CD1c-positive myeloid dendritic cell (primary cell): ENCODE results near the gene UPF3A.
"Not testable (repeated sequence)": the region's sequence is repeated elsewhere in the genome, so short reads cannot be mapped to it uniquely, and the experiment has no call there.

Experiments
- DNase-seq: peaks from one replicate; pipeline ENCODE4 v3.0.0-alpha.2; 2016; ENCODE audit errors: extremely low spot score

The UPF3A gene

DNA sequence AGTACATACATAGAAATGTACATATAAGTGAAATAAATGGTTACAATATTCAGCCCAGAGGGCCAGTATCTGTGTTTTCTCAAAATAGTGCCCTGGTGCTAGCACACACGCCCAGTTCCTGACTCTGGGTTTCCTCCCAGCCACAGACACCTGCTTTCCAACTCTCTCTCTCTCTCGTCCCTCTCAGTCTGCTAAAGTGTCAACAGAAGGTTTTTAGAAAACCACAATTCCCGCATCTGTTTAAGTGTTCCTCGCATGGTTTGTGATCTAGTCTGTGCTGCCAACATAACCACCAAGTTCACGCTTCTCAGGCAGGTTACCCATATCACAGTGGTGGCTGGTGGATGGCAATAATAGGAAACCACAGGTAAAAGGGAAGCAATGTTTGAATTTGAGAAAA, 17.8 kb upstream of the UPF3A start:
- DNase-seq: no peak

DNA sequence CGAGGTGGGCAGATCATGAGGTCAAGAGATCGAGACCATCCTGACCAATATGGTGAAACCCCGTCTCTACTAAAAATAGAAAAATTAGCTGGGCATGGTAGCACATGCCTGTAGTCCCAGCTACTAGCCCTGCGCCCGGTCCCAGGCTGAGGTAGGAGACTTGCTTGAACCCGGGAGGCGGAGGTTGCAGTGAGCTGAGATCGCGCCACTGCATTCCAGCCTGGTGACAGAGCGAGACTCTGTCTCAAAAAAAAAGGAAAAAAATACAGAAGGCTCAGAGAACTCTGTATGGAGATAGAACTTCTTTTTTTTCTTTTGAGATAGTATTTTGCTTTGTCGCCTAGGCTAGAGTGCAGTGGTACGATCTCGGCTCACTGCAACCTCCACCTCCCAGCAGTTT, 17.1 kb upstream of the UPF3A start:
- not testable (repeated sequence) for DNase-seq

DNA sequence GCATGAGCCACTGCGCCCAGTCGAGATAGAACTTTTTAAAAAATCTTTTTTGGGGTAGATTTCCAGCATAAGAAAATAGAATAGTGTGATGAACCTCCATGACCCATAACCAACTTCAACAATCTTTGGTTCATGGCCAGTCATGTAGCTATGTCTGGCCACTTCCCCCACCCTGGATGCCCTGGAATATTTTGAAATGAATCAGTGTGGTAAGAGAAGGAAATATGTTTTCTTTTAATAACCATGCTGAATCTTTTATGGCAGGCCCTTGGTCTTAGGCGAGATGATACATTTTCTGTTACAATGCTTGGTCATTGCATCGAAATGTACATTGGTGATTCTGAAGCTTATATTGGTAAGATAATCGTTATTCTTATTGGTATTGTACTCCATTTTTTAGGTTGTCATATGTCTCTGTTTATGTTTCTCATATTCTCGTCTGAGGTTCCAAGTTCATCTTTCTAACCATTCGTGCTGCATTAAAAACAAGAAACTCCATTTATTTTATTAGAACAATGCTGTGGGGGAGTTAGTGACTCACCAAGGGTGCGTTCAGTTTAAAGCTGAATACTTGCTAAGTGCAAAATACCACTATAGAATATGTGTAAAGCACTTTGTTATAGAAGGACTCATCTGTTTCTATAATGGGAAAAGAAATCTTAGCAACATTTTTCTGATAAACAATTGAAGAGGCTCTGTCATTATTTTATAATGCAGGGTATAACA, 16.4 kb upstream of the UPF3A start:
- no peak for DNase-seq

DNA sequence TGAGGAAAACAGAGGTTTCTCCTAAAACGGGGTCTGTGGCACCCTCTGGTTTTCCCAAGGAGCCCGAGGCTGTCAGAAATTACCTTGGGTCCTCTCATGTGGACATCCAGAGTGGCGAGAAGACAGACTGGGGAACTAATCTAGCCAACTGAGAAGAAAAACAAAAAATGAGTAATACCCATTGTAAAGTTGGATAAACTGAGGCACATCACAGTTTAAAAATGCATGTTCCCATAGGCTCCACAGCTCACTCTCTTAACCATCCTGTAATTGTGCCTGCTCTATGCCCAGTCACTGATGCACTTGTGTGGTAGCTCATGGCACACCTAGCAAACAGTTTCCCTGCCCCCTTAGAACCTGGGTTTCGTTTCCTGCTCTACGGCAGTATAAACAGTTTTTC, 15.2 kb upstream of the UPF3A start:
- DNase-seq: no peak

DNA sequence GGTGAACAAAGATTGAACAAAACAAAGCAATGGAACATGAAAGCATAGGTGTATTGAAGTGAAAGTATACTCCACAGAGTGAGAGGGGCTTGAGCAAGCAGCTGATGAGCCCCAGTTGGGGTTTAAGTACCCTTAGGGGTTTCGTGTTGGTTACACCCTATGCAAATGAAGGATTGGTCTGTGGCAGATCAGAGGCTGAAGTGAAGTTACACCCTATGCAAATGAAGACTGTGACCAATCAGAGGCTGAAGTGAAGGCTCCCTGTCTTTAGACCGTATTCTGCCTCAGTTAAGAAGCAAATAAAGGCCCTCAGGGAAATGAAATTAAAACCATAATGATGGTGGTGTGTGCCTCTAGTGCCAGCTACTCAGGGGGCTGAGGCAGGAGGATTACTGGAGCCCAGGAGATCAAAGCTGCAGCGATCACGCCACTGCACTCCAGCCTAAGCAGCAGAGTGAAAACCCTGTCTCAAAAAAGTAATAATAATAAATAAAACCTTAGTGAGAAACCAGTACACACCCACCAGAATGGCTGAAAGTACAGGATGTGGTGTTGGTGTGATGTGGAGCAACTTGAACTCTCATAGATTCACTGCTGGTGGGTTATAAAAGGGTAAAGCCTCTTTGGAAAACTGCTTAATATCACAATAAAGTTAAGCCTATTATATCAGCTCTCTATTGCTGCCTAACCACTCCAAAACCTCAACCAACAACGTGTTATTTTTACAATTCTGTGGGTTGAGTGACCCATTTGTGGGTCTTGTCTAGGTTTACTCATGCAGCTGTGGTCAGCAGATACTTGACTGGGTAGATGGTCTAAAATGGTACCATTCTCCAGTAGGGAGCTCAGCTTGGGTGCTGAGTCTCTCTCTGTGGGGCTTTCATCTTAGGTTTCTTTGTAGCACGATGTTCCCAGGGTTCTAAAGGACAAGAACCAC, 12.8 kb upstream of the UPF3A start:
- no peak for DNase-seq

DNA sequence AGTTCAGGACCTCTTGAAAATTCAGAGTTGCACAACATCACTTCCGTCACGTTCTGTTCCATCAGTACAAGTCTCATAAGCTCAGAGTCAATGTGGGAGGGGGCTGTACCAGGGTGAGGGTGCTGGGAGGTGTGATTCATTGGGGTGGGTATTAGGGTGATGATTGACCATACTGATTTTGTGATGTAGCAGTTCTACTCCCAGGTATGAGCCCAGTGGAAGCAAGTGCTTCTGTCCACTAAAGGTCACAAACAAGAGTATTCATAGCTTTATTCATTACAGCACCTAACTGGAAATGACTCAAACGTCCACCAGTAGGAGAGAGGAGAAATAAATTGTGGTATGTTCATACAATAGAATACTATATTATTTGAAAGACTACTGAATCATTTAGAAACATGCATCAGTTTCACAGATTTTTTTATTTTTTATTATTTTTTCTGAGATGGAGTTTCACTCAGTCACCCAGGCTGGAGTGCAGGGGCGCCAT, 12.1 kb upstream of the UPF3A start:
- DNase-seq: no peak

DNA sequence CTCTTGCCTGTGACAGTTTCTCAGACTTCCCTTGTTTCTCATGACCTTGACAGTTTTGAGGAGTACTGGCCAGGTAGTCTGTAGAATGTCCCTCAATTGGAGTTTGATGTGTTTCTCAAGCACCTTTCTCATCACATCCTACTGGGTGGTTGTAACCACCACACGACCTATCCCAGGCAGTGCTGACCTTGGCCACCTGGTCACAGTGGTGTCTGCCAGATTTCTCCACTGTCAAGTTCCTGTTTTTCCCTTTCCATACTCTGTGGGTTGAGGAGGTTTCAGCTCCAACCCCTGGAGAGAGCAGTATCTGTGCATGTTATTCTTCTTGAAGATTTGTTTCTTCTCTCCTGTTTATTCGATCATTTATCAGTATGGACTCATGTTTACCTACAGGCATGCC, 8.4 kb upstream of the UPF3A start:
- DNase-seq: peak; percentile 15

DNA sequence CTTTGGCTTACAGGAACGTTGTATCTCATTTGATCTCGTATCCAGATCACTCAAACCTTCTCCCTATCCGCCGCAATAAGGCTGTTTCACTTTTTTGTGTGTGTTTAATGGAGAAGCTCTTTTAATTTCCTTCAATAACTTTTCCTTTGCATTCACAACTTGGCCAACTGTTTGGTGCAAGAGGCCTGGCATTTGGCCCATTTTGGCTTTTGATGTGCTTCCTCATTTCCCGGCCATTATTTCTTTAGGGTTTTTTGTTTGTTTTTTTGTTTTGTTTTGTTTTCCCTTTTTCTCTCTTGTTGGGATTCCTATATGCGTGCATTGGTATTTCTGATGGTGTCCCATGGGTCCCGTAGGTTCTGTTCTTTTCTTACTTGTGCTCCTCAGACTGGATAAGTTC, 6.1 kb upstream of the UPF3A start:
- DNase-seq: peak; percentile 14

DNA sequence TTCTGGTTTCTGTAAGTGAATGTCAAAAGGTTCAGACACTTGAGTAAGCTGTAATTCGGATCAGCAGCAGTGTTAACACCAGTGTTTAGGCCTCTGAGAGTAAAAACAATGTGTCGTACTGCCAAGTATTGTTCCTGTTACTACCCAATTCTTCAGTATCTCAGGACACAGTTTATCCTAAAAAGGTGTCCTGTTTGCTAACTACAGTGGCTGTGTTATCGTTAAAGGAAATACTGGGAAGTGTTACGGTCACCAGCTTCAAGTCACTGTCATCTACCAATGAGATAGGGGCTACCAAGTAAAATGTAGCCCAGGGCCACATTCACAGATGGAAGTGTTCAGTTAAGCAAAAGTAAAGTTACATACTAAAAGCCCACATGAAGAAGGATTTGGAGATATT, 2.3 kb upstream of the UPF3A start:
- no peak for DNase-seq

DNA sequence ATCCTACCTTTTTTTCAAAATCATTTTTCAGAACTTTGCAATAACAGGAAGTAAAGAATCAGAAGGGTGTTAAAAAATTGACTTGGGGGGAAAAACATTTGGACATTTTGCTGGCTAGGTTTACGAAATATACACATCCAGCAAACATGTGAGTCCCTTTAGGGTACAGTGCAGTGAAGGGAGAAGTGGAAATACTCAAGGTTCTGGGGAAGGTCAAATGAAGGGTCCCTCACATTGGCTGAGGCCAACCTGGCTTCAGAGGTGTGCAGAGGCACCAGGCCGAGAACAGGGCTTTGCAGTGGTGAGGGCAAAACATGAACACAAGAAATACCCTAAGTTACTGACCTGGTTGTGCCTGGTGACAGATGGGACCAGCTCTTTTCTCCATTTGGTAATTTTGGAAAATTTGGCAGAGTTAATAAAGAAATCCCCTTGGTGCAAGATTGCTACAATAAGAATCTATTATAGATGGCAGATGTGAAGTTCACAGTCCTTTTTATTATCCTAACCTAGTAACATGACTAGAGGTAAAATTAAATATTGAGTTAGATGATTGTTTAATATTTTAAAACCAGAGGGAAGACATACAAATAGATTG, 1.5 kb upstream of the UPF3A start:
- no peak for DNase-seq

DNA sequence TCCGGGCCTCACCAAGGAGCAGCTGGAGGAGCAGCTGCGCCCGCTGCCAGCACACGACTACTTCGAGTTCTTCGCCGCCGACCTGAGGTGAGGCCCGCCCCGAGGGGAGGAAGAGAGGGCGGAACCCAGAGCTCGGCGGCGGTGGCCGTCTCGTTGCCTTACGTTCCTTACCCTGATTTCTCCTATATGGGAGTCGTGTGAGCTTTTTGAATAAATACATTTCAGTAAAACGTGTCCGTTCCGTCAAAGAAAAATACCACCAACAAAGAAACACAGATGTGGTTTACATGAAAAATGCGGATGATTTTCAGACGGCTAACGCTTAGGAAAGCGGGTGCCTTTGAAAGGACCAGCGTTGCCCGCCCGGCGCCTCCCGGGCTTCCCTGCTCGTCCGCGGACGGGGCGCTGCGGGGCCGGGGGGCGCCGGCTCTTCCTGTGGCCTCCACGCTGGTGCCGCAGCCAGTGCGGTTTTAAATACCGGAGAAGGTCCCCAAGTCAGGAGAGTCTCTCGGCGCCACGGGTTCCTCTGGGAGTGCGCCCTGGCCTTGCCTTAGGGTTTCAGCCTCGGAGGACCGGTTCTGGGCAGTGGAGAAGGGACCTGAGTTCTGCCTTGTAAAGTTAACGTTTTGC, 755 bp downstream of the UPF3A start:
- peak; percentile 79 for DNase-seq

DNA sequence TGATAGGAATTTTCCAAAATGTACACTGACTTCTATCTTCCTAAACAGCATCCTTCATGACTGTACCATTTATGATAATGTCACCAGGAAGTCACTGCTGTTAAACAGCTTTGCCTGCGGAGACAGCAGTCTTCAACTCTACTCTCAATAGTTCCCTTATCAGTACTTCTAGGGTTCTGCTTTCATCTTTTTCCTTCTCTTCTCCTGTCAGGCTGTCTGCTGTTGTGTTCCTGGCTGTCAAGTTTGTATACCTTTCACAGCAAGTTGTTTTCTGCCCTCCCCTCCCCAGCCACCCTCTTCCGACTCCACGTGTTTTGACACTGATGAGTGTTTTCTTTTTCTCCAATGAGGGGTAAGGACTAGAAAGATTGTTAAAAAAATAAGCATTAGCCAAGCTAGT, 2.2 kb downstream of the UPF3A start:
- DNase-seq: no peak

DNA sequence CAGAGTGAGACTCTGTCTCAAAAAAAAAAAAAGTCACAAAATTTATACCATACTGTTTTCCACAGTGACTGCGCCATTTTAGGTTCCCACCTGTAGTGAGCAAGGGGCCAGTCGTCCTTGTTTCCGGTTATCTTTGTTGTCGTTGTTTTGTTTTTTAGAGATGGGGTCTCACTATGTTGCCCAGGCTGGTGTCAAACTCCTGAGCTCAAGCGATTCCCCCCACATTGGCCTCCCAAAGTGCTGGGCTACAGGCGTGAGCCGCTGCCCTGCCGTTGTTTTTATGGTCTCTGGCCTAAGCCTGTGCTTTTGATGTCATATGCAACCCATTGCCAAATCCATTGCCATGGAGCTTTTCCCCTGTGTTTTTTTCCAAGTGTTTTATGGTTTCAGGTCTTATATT, 3.3 kb downstream of the UPF3A start:
- no peak for DNase-seq

DNA sequence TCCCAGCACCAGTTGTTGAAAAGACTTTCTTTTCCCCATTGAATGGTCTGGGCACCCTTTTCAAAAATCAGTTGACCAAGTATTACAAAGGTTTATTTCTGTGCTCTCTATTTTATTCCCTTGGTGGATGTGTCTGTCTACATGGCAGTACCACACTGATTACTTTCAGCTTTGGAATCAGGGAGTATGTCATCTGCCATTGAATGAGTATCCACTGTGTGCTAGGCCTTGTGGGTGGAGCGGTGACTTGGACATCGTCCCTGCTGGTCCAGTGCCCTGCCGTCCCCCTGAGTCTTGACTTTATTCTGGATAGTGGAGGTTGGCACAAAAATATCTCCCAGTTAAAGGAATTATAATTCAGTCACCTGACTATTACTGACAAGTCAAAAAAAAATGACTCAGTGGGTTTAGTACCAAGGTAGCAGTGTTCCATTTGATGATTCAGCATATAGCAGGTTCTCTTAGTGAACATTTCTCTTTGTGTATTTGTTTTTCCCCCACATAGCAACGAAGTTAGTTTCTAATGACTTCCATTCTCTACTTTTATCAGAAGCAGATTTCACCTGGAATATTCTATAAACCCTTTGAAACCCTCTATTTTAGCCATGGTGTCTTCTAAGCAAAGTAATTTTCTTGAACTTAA, 3.9 kb downstream of the UPF3A start:
- DNase-seq: no peak

DNA sequence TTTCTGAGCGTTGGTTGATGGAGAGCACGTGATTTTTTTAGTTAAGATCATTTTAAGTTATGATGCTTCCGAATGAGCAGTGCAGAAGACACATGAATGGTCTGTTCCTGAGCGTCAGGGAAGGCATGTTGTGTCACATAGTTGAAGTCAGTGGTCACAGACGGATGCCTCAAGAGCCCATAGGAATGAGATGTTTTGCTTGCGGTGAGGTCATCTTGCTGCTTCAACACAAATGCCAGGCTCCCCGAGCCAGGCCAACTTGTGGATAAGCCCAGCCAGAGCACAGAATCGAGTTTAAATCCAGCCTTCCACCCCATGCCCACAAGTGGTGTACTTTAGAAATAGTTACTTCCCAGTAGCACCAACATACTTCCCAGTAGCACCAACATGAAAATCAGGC, 5.4 kb downstream of the UPF3A start:
- DNase-seq: no peak

DNA sequence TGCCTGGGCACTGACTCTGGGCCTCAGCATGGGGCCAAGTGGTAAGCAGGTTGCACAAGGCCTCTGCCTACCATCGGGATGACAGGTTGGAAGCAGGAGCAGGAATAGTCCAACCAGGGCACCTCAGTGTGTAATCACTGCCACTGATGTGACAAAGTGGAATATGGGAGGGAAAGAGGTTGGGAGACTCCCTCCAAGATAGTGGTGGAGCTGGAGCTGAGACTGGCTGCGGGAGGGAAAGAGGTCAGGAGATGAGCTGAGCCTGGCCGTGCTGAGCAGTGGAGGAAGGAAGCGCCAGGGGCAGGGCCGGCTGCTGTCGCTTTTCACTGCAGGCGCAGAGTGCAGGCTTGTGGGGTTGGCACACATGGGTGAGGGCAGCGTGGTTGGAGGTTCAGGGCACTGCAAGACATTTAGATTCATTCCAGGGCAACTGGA, 6.8 kb downstream of the UPF3A start:
- no peak for DNase-seq

DNA sequence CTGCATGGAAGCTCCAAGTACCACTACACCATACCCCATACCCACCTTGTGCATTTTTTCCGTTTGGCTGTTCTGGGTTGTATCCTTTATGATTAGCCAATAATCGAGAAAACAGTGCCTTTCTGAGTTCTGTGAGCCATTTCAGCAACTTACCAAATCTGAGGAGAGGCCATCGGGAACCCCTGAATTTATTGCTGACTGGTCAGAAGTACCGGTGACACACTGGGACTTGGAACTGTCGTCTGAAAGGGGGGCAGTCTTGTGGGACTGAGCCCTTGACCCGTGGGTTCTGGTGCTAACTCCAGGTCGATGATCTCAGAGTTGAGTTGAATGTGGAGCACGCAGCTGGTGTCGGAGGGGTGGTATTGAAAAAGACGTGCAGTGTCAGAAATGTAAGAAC, 15.0 kb downstream of the UPF3A start:
- no peak for DNase-seq

DNA sequence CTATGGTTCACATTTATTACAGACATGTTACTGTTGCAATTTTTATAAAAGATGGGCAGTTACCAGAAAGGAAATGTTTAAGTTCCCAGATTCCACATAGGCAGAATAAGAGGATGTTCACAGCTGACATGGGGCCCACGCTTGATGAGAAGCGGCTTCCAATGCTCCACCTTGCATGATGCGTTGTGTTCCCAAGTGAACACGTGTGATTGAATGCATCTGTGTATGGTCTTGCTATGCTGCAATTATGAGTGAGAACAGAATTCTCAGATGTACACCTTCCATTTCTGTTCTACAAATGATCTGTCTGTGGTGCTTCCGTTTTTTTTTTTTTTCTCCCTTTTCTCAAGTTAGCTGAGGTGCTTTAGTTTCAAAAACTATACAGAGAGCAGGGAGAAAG, 15.5 kb downstream of the UPF3A start:
- DNase-seq: no peak

DNA sequence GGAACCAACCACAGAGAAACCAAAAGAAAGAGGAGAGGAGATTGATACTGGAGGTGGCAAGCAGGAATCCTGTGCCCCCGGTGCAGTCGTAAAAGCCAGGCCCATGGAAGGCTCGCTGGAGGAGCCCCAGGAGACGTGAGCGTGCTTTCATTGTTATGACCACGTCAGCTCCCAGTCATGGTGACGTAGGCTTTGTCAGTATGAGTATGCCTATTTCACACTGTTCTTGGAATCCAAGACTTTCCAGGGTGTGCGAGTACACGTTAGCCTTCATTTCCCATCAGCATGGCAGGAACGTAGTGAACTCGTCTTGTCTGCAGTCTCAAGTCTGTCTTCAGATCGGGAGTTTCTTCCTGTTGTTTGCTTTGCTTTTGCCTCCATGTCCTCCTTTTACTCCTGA, 17.5 kb downstream of the UPF3A start:
- no peak for DNase-seq

DNA sequence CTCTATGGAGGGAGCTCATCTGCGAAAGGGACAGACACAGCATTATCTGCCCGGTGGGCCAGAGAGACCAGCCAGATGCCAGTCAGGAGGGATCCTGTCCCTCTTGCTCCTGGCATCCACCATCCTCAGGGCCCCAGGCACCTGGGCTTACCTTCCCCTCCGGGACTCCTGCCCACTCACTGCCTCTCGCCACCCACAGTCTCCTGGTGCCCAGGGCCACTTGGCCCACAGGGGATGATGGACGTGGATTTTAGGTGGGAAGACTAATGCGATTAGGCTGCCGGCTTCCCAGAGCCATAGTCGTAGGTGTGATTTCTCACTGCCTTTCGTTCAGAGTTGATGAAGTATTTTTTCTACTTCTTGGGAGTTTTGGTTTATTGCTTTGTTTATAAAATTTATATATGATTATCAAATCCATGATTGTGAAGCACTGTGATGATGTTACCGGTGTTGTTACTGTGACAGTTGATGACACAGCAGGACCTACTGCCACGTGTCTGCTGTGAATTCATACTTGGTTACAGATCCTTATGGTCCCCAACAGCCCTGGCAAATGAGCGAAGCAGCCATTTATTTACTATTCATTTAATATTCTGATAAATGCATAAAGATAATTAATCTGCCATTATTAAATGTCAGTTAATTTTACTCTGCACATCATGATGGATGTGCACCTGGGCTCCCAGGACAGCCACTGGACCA, 18.4 kb downstream of the UPF3A start:
- no peak for DNase-seq
